Cortex of kidney (tissue), 1 donor: ENCODE results near the gene GOLGA8M.
"Not testable (repeated sequence)": the region's sequence is repeated elsewhere in the genome, so short reads cannot be mapped to it uniquely, and the experiment has no call there.

Experiments used
- DNase-seq: peaks from one replicate; lab custom pipeline; 2025; lab: John Stamatoyannopoulos, UW

GOLGA8M gene, protein sequence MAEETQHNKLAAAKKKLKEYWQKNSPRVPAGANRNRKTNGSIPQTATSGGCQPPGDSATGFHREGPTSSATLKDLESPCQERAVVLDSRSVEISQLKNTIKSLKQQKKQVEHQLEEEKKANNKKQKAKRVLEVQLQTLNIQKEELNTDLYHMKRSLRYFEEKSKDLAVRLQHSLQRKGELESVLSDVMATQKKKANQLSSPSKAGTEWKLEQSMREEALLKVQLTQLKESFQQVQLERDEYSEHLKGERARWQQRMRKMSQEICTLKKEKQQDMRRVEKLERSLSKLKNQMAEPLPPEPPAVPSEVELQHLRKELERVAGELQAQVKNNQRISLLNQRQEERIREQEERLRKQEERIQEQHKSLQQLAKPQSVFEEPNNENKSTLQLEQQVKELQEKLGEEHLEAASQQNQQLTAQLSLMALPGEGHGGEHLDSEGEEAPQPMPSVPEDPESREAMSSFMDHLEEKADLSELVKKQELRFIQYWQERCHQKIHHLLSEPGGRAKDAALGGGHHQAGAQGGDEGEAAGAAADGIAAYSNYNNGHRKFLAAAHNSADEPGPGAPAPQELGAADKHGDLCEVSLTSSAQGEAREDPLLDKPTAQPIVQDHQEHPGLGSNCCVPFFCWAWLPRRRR

DNA sequence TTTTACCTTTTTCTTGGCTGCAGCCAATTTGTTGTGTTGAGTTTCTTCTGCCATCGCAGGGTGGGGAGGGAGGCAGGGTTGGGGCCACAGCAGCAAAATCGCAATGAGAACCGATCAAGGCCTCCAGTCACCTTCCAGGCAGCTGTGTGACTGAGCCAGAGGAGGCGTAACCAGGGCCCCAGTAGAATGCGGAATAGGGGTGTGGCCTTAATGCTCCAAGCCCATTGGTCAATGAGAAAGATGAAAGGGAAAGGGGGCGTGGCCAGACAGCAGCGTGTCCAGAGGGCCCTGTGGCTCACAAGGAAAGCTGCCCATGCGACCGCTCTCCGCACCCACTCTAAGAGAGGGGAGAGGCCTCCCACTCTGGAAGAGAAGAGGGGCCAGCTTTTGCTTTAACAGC lies at the start of gene GOLGA8M:
GOLGA8M (minus strand) TSS at position 152 of the 400 bp plus-strand sequence; CDS start at position 54, 98 bp downstream.
- DNase-seq = not testable (repeated sequence)

DNA sequence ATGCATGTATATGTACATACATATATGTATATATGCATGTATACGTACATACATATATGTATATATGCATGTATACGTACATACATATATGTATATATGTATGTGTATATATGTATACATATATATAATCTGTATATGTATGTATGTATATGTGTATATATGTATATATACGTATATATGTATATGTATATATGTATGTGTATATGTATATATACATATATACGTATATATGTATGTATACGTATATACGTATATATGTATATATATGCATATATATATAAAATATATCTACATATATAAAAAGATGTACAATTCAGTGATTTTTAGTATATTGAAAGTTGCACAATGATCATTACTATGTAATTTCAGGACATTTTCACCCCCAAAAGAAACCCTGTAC lies 30.7 kb upstream of the GOLGA8M start:
- not testable (repeated sequence) for DNase-seq

DNA sequence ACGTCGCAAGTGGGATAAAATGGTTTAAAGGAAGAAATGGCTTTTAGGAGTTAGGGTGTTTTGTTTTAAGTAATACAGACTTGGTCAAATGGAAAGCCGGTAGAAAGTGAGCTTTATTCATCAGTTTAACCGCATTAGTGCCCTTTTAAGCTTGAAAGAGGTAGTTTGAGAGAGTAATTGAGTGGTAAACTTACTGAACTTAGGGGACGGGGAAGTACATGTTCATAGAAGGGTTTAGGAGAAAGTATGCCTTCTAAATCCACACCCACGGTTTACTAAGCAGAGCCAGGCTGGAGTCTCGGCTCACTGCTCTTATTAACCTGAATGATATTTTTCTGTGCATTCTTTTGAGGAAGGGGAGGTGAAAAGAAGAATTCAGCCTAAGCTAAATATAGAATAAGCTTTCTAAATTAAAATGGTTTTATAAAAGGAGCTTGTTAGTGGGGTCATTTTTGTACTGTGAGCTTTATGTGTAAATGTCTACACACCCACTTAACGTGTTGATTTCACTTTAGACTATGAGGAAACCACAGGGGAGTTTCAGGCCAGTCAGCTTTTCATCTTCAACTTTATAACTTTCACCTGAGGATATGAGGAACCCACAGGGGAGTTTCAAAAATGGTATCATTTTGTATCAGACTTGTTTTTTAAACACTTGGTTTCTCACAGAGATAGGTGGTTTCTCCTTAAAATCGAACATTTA lies 26.5 kb upstream of the GOLGA8M start:
- DNase-seq = not testable (repeated sequence)

DNA sequence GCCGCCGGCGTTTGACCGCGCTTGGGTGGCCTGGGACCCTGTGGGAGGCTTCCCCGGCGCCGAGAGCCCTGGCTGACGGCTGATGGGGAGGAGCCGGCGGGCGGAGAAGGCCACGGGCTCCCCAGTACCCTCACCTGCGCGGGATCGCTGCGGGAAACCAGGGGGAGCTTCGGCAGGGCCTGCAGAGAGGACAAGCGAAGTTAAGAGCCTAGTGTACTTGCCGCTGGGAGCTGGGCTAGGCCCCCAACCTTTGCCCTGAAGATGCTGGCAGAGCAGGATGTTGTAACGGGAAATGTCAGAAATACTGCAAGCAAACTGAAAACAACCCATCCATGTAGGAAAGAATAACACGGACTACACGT lies 26.0 kb upstream of the GOLGA8M start:
- DNase-seq = not testable (repeated sequence)

DNA sequence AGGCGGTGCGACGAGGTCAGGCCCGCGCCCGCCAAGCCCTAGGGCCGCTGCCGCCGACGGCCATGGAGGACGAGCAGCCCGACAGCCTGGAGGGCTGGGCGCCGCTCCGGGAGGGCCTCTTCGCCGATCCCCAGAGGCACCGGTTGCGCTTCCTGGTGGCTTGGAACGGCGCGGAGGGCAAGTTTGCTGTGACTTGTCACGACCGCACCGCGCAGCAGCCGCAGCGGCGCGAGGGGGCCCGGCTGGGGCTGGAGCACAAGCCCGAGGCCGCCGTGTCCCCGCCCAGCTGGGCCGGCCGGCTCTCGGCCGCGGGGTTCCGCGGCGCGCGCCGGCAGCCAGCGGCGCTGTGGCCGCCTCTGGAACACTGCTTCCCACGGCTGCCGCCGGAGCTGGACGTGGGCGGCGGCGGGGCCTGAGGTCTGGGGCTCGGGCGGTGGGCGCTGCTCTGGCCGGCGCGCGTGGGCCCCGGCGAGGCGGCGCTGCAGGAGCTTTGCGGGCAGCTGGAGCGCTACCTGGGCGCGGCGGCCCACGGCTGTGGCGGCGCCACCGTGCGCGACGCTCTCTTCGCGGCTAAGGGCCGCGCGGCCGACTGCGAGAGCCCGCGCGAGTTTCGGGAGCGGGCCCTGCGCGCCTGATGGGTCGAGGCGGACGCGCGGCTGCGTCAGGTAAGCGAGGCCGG lies 25.4 kb upstream of the GOLGA8M start:
- not testable (repeated sequence) for DNase-seq

DNA sequence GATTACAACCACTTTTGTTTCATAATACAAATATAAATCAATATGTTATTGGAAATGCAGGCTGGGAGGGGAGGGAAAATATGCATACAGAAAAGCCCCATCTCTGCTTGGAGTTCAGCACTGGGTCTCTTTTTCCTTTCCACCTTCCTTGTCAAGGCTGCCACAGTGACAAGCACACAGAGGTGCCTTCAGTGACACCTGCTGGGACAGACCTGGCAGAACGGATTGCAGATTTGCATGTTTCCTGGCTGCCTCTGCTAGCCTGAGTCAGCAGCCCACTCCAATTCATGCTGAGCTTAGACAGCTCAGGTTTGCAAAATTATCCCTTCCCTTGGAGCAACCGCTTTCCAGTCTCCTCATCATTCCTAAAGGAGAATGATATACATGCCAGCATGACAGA lies 15.8 kb upstream of the GOLGA8M start:
- DNase-seq = not testable (repeated sequence)

DNA sequence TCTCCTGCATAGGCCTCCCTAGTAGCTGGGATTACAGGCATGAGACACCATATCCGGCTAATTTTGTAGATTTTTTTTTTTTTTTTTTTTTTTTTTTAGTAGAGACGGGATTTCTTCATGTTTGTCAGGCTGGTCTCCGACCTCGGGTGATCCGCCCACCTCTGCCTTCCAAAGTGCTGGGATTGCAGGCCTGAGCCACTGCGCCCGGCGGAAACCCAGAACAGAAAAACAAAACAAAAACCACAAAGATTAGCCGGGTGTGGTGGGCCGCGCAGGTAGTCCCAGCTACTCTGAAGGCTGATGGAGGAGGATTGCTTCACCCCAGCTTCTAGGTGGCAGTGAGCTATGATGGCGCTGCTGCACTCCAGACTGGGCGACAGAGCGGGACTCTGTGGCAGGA lies 14.8 kb upstream of the GOLGA8M start:
- not testable (repeated sequence) for DNase-seq

DNA sequence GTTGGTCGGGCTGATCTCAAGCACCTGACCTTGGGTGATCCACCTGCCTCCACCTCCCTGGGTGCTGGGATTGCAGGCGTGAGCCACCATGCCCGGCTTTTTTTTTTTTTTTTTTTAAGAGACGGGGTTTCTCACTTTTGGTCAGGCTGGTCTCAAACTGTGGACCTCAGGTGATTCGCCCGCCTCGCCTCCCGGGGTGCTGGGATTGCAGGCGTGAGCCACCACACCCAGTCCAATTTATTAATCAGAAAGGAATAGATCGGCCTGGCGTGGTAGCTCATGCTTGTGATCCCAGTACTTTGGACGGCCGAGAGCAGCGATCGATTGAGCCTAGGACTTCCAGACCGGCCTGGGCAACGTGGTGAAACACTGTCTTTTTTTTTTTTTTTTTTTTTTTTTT lies 13.9 kb upstream of the GOLGA8M start:
- no peak for DNase-seq

DNA sequence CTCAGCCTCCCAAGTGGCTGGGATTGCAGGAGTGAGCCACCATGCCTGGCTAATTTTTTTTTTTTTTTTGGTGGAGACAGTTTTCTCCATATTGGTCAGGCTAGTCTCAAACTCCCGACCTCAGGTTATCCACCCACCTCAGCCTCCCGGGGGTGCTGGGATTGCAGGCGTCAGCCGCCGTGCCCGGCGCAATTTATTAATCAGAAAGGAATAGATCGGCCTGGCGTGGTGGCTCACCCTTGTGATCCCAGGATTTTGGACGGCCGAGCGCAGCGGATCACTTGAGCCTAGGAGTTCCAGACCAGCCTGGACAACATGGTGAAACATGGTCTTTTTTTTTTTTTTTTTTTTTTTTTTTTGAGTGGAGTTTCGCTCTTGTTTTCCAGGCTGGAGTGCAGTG lies 13.3 kb upstream of the GOLGA8M start:
- no peak for DNase-seq

DNA sequence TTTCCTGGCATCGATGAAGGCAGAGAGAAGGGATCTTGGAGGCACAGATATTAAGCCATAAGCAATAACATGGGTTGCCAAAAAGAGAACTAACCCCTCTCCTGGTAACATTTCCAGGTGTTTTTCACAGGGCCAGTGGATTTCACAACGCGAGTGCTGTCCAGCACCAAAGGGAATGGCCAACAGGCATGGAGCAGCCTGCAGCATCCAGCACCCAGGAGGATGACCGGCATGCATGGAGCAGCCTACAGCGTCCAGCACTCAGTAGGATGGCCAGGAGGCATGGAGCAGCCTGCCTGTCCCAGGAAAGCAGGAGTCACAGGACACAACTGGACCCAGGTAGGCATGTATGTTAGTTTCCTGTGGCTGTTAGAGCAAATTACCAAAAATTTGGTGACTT lies 11.8 kb upstream of the GOLGA8M start:
- not testable (repeated sequence) for DNase-seq

DNA sequence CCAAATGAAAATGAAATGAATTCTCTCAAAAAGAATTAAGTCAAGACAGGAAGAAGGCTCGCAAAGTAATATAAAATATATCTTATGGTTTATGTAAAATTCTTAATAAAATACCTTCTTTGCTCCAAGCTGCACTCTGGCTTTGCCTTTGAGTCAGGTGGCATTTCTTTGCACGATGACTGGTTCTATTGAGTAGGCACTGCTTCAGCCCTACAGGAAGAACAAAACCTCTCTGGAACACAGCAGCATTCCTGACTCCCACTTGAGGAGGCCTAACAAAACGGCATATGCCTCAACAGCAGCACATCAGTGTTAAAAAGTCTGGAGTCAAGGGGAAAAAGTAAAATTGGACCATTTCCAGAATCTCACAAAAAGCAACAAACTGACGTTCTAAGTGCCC lies 7.4 kb upstream of the GOLGA8M start:
- not testable (repeated sequence) for DNase-seq

DNA sequence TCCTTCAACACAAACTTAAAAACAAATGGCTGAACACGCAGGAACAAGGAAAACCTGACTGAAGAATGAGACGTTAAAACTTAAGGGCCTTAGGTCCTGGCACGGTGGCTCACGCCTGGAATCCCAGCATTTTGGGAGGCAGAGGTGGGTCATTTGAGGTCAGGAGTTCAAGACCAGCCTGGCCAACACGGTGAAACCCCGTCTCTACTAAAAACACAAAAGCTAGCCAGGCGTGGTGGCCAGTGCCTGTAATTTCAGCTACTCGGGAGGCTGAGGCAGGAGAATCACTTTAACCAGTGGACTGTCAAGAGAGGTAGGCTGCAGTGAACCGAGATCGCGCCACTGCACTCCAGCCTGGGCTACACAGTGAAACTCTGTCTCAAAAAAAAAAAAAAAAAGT lies 6.4 kb upstream of the GOLGA8M start:
- not testable (repeated sequence) for DNase-seq

DNA sequence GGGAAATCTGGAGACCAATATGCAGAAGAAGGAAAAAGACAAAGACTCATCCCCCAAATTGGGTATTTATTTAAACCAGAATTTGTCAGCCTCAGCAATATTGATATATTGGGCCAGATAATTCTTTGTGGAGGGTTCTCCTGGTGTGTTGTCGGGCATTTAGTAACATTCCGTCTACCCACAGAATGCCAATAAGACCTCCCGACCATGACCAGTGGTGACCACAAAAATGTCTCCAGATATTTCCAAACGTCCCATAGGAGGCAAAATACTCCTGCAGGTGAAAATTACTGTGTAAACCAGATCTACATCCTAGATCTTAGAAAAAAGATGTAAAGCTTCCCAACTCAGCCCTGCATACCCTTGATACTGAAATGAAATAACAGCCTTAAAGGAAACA lies 2.0 kb upstream of the GOLGA8M start:
- not testable (repeated sequence) for DNase-seq

DNA sequence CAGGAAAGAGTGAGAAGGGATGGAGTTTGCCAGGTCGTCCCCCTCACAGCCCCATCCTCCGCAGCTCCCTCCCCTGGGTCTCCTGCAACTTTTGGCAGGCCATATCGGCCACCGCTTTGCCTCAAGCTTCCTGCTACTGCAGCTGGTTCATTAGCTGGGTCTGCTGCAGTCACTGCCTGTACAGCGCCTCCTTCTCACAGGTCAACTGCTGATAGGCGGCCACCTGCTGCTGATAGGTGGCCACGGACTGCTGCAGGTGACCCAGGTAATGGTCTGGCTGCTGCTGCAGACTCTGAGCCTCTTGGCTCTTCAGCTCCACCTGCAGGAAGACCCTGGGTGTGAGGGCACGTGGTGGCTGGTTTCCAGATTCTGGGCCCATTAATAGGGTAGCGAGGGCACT lies 8.3 kb downstream of the GOLGA8M start:
- not testable (repeated sequence) for DNase-seq

DNA sequence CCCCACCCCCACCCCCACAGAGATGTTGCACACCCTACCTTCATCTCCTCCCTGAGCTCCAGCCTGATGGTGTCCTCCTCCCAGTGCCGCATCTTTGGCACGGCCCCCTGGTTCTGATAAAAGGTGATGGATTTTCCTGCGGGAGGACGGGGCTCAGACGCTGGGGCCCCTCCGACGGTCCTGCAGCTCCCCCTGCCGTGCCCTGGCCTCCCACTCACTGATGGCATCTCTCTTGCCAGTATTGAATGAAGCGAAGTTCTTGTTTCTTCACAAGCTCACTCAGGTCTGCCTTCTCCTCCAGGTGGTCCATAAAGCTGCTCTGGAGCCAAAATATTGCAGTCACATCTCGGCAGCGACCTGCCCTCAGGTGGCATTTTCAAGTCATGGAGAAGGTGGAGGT lies 9.8 kb downstream of the GOLGA8M start:
- DNase-seq = not testable (repeated sequence)

DNA sequence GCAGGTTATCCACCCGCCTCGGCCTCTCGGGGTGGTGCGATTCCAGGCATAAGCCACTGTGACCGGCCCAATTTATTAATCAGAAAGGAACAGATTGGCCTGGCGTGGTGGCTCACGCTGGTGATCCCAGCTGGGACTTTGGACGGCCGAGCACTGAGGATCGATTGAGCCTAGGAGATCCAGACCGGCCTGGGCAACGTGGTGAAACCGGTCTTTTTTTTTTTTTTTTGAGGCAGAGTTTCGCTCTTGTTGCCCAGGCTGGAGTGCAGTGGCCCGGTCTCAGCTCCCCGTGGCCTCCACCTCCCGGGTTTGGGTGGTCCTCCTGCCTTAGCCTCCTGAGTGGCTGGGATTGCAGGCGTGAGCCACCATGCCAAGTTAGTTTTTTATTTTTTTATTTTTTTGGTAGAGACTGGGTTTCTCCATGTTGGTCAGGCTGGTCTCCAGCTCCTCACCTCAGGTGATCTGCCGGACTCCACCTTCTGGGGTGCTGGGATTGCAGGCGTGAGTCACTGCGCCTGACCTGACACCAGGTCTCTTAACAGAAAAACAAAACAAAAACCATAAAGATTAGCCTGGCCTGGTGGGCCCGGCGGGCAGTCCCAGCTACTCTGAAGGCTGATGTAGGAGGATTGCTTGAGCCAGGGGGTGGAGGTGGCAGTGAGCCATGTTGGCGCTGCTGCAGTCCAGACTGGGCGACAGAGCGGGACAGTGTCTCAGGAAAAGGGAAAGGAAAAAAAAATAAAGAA lies 18.0 kb downstream of the GOLGA8M start:
- not testable (repeated sequence) for DNase-seq

DNA sequence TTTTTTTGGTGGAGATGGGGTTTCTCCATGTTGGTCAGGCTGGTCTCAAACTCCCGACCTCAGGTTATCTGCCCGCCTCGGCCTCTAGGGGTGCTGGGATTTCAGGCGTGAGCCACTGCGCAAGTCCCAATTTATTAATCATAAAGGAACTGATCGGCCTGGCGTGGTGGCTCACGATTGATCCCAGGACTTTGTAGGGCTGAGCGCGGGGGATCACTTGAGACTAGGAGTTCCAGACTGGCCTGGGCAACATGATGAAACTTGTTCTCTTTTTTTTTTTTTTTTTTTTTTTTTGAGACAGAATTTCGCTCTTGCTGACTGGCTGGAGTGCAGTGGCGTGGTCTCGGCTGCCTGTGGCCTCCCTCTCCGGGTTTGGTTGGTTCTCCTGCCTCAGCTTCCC lies 19.2 kb downstream of the GOLGA8M start:
- not testable (repeated sequence) for DNase-seq

DNA sequence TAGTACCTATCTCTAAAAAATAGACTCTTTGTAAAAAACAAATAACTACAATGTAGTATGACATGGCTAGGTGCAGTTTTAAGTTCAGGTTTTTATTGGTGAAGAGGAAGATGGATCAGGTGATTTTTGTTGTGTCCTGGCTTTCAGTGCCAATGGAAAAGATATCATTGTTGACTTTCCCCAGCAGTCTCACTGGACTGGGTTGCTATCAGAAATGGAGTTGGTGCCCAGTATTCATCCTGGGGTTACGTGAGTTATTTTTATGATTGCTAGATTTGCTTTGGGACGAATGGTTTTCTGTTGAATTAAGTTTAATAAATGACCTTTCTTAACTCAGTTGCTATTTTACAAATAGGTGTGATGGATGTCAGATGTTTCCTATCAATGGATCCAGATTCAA lies 38.7 kb downstream of the GOLGA8M start:
- not testable (repeated sequence) for DNase-seq

DNA sequence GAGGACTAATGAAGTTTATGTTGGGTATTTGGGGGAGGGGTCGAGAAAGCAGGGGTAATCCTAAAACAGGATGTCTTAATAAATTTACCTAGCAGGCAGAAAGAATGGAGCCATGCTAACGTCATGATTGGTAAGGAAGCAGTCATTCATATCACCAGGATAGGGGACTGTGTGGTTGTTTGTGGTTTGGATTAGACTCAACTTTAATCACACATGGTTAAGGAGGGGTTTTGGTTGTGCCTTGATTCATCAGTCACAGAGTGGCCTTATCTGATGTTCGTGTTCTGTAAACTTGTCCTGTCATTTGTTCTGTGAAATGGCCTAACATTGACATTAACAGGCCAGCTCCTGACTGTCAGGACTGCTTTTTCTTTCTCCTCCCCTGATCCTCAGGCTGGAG lies 40.1 kb downstream of the GOLGA8M start:
- DNase-seq = not testable (repeated sequence)

DNA sequence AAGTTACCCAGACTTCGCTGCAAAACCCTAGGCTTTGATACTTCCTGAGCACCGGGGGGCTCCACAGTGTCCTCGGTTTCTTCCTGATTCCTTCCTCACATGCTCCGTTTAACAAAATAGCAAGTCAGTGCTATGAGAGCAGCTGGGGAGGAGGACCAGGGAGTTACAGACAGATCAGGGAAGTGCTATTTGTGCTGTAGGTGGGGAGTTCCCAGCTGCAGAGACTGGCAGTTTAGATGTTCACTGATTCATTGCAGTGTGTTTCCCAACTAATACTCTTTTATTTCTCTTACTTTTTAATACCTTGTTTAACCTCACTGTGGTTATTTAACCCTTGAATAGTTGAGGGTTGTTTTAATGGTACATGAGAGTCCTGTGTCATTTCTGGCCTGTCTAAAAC lies 45.8 kb downstream of the GOLGA8M start:
- DNase-seq = not testable (repeated sequence)

DNA sequence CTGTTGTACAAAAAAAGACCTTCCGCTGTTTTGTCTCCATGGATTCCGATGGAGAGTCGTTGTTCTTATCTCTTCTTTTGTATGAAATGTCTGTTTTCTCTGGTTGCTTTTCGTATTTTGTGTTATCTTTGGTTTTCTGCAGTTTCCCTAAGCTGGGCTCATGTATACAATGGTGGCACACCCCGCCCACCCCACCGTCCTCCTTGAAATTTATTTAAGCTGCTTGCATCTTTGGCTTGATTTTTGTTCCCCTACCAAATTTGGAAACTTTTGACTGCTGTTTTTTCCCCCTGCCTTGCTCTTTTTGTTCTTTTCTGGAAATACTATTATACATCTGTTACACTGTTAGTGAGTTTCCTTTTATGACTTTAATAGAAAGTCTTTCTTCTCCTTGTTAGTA lies 47.6 kb downstream of the GOLGA8M start:
- not testable (repeated sequence) for DNase-seq
